GM12874 (cell line): Measurements from ENCODE around the gene RAET1L.

Experiments
- TF ChIP-seq, protein P1 (sequence below): IDR thresholded peaks from 2 replicates; pipeline ENCODE4 v1.5.1; 2011; ENCODE audit warnings: low read depth, mild to moderate bottlenecking, control low read depth, low read length, moderate library complexity; ENCODE audit not compliant: insufficient read depth

The RAET1L gene

GRCh38 chr6:150055131-150055530, 29.8 kb upstream of the RAET1L start:
- TF ChIP-seq, protein P1, sequence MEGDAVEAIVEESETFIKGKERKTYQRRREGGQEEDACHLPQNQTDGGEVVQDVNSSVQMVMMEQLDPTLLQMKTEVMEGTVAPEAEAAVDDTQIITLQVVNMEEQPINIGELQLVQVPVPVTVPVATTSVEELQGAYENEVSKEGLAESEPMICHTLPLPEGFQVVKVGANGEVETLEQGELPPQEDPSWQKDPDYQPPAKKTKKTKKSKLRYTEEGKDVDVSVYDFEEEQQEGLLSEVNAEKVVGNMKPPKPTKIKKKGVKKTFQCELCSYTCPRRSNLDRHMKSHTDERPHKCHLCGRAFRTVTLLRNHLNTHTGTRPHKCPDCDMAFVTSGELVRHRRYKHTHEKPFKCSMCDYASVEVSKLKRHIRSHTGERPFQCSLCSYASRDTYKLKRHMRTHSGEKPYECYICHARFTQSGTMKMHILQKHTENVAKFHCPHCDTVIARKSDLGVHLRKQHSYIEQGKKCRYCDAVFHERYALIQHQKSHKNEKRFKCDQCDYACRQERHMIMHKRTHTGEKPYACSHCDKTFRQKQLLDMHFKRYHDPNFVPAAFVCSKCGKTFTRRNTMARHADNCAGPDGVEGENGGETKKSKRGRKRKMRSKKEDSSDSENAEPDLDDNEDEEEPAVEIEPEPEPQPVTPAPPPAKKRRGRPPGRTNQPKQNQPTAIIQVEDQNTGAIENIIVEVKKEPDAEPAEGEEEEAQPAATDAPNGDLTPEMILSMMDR, result no peak

DNA sequence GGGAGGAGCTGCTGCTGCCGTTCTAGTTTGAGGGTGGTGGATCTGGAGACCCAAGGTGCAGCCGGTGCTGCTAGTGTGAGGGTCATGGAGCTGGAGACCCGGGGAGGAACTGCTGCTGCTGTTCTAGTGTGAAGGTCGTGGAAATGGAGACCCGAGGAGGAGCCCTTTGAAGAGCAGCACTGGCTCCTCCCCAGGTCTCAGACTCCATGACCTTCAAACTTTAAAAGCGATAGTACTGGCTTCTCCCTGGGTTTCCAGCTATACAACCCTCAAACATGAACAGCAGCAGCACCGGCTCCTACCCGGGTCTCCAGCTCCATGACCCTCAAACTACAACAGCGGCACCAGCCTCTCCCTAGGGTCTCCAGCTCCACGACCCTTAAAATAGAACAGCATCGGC, 28.1 kb upstream of the RAET1L start:
- TF ChIP-seq, protein P1, result no peak

- TF ChIP-seq, protein P1, result no peak
These were observed 25.5 kb upstream of the RAET1L start for GRCh38 chr6:150050846-150051245.

DNA sequence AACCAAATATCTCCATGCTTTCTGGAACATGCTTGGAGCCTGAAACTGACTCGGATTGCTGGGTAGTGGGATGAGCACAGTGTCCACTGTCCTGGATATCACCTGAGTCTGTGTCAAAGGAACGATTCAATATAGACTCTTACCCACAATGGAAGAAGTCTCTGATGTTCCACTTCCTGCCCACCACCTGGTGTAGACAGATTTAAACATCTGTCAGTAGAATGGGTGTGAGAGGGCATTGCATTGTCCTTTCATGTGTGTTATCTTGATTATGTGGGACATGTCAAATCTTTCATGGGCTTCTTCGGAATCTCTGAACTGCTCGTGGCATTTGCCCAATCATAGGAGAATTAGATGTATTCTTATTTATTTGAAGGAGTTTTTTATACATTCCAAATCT, 22.8 kb upstream of the RAET1L start:
- TF ChIP-seq, protein P1, result no peak

GRCh38 chr6:150046943-150047342, 21.6 kb upstream of the RAET1L start:
- TF ChIP-seq, protein P1, result no peak

- TF ChIP-seq, protein P1, result no peak
These were observed 19.4 kb upstream of the RAET1L start for GRCh38 chr6:150044621-150045145.

DNA sequence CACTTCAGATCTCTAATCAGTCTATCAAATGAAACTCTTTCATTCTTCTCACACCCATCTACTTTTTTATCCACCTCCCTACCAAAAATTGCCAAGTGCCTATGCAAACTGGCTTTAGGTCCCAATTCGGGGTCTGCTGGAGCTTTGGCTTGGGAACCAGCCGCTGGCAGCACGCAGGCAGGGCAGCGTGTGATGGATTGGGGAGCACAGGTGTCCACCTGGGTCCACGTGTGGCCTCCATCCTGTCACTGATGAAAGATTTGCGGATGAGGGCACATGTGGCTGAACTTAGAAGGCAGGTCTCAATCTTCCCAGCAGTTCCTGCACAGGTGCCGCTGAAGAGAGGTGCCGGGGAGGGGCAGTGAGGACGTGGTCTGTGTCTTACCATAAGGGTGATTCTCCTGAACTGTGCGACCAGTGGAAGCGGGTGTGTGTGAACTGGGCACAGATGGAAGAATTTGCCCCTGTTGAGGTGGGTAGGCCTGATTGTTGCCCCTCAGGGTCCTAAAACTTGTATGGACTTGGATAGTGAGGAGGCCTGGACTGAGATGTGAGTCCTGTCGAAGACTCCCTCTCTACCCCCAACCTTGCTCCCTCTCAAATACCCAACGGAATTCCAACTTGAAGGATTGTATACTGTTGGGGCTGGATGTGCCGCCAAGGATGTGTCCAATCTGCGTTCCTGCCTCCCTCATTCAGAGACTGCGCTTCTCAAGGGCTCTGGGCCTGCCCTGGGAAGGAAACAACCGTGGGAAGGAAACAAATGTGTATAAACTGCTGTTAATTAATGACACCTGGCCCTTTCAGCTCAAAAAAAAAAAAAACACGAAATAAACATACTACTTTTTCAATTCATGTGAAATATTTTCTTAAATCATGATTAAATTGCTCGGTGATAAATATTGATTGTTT, 18.4 kb upstream of the RAET1L start:
- TF ChIP-seq, protein P1, result no peak
